ENCODE measurements around the gene EED.

DNA sequence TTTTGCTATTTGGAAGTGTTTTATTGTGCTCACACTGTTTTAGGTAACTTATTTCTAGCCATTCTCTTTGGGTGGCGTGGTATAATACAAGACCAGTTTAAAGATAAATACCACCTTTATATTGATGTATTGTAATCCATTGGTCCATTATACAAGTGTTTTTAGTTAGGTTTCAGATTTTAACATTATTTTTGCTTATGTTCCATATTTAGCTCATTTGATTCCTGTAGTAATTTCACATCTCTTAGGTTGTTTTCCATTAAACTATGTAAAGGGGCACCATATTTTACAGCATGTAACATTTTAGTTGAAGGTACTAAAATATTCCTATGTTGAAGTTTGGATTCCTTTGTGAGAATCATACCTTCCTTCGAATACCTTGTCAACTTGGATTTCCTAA, 20.1 kb downstream of the EED start:
- no peak for TF ChIP-seq GATA2 (IDR thresholded peaks at IDR 0.05; ENCODE audit: low read depth, low read length)
- no peak for TF ChIP-seq GATA3 (IDR thresholded peaks at IDR 0.05; ENCODE audit: low read depth, low read length)

Measured in SH-SY5Y (cell line).